ENCODE results near the gene SNX5.
A peak's percentile ranks its signal among the peaks of the same experiment; 100 is the strongest.

The SNX5 gene

GRCh38 chr20:18011951-18012645, 43.5 kb upstream of the SNX5 start:
- Mint-ChIP-seq H3K36me3 (ENCODE audit: low read depth) (peaks cover 9% of the 10 kb centered on the region), H3K27me3 (ENCODE audit: low read depth, poor library complexity) (peaks cover 9% of the 10 kb centered on the region), H3K9me3 (peaks cover 13% of the 10 kb centered on the region), H3K4me3 (no peak overlapping the region), H3K4me1 (peaks cover 24% of the 10 kb centered on the region), H3K27ac (peak overlapping the region; percentile 89)
- TF ChIP-seq CTCF (IDR thresholded peaks at IDR 0.05): no peak
- no peak for DNase-seq

- H3K36me3 Mint-ChIP-seq (ENCODE audit: low read depth): peaks cover 9% of the 10 kb centered on the region
- DNase-seq: no peak
- peaks cover 13% of the 10 kb centered on the region for H3K9me3 Mint-ChIP-seq
- TF ChIP-seq CTCF (IDR thresholded peaks at IDR 0.05): no peak
- peaks cover 9% of the 10 kb centered on the region for H3K27me3 Mint-ChIP-seq (ENCODE audit: low read depth, poor library complexity)
- peaks cover 24% of the 10 kb centered on the region for H3K4me1 Mint-ChIP-seq
- H3K27ac Mint-ChIP-seq: peak overlapping the region; percentile 89
- no peak overlapping the region for H3K4me3 Mint-ChIP-seq
Measured at GRCh38 chr20:18011482-18011881, 42.9 kb upstream of the SNX5 start.

- Mint-ChIP-seq H3K4me3 (no peak overlapping the region), H3K4me1 (peaks cover 46% of the 10 kb centered on the region), H3K9me3 (peaks cover 13% of the 10 kb centered on the region), H3K27me3 (ENCODE audit: low read depth, poor library complexity) (peaks cover 9% of the 10 kb centered on the region), H3K27ac (peak overlapping the region; percentile 59), H3K36me3 (ENCODE audit: low read depth) (peaks cover 9% of the 10 kb centered on the region)
- TF ChIP-seq CTCF (IDR thresholded peaks at IDR 0.05): no peak
- DNase-seq: no peak
Measured at GRCh38 chr20:18009116-18009515, 40.5 kb upstream of the SNX5 start.

GRCh38 chr20:18007534-18008292, 39.1 kb upstream of the SNX5 start:
- Mint-ChIP-seq H3K36me3 (ENCODE audit: low read depth) (peaks cover 9% of the 10 kb centered on the region), H3K9me3 (peaks cover 13% of the 10 kb centered on the region), H3K4me3 (no peak overlapping the region), H3K27me3 (ENCODE audit: low read depth, poor library complexity) (no peaks in the 10 kb centered on the region), H3K4me1 (peaks cover 52% of the 10 kb centered on the region), H3K27ac (peak overlapping the region; percentile 87)
- no peak for DNase-seq
- no peak for TF ChIP-seq CTCF (IDR thresholded peaks at IDR 0.05)

GRCh38 chr20:18006684-18007083, 38.1 kb upstream of the SNX5 start:
- H3K36me3 Mint-ChIP-seq (ENCODE audit: low read depth): peaks cover 9% of the 10 kb centered on the region
- no peak for TF ChIP-seq CTCF (IDR thresholded peaks at IDR 0.05)
- H3K4me3 Mint-ChIP-seq: no peak overlapping the region
- peaks cover 49% of the 10 kb centered on the region for H3K4me1 Mint-ChIP-seq
- H3K9me3 Mint-ChIP-seq: peaks cover 13% of the 10 kb centered on the region
- no peak for DNase-seq
- H3K27me3 Mint-ChIP-seq (ENCODE audit: low read depth, poor library complexity): no peaks in the 10 kb centered on the region
- no peak overlapping the region for H3K27ac Mint-ChIP-seq

All from nephron progenitor cell (in vitro differentiated cells).